Measurements from ENCODE around the gene PRTFDC1. TPM values are rescaled to one million over a fixed set of nuclear protein-coding genes. Genes with fewer than 3 reads are reported as not detected.

PRTFDC1 gene
- total RNA-seq, 1 donor from 2014 or later = 9.1 TPM

DNA sequence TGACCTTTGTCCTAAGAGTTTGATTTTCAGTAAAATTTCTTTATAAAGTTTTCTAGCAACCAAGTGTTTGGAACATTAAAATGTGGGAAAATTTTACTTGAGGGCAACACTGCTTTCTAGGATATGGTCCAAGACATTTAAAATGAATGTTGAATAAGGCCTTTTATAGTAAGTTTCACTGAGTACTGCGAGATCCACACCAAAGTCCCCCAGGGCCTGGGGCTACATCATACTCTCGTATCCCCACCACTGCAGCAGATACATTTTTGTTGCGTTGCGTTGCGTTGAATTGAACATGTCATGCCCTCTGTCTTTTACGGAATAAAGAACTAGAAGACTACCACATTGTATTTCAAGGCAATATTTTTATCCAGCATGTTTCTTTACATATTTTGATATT is 44.5 kb downstream of the PRTFDC1 start:
- Histone ChIP-seq H3K79me2 (ENCODE audit: insufficient read depth, low read length) (no peaks in the 10 kb centered on the region), H3K9me3 (ENCODE audit: insufficient read depth, low read depth, low read length) (no peaks in the 10 kb centered on the region), H3K4me3 (ENCODE audit: insufficient read depth, low read depth, low read length) (no peak overlapping the region), H3K27ac (ENCODE audit: low read depth, low read length) (no peak overlapping the region), H2AFZ (ENCODE audit: low read depth, low read length) (no peak overlapping the region), H3K4me1 (ENCODE audit: insufficient read depth, low read length) (peaks cover 5% of the 10 kb centered on the region), H3K4me2 (ENCODE audit: low read length) (no peak overlapping the region), H3K9ac (ENCODE audit: low read length) (no peak overlapping the region), H3K27me3 (ENCODE audit: insufficient read depth, low read length) (no peaks in the 10 kb centered on the region), H4K20me1 (ENCODE audit: insufficient read depth, low read length) (no peaks in the 10 kb centered on the region), H3K36me3 (ENCODE audit: insufficient read depth, low read length) (no peaks in the 10 kb centered on the region)
- TF ChIP-seq CTCF (IDR thresholded peaks at IDR 0.05; ENCODE audit: insufficient read depth, low read depth, low read length) (no peak), EZH2 (IDR thresholded peaks at IDR 0.05; ENCODE audit: insufficient read depth, low read length) (no peak)
- peaks cover 17% of the 10 kb centered on the region for H3K4me1 Mint-ChIP-seq (ENCODE audit: low read depth, unreplicated experiment)
- no peak overlapping the region for H3K4me3 Mint-ChIP-seq (ENCODE audit: unreplicated experiment)
- no peaks in the 10 kb centered on the region for H3K9me3 Mint-ChIP-seq (ENCODE audit: unreplicated experiment)
- no peak overlapping the region for H3K27ac Mint-ChIP-seq (ENCODE audit: unreplicated experiment)
- no peak for DNase-seq (ENCODE audit: low read depth)
- FAIRE-seq = no peak
- no peaks in the 10 kb centered on the region for H3K27me3 Mint-ChIP-seq (ENCODE audit: low read depth, unreplicated experiment)
- peaks cover 3% of the 10 kb centered on the region for H3K36me3 Mint-ChIP-seq (ENCODE audit: low read depth, unreplicated experiment)

- FAIRE-seq = no peak
Measured at GRCh38 chr10:24906372-24906771, 46.0 kb downstream of the PRTFDC1 start.

More at GRCh38 chr10:24906372-24906771, 46.0 kb downstream of the PRTFDC1 start:
- H3K27me3 ChIP-seq (ENCODE audit: insufficient read depth, low read length) = no peaks in the 10 kb centered on the region
- H3K4me2 ChIP-seq (ENCODE audit: low read length) = no peak overlapping the region
- no peaks in the 10 kb centered on the region for H4K20me1 ChIP-seq (ENCODE audit: insufficient read depth, low read length)
- TF ChIP-seq EZH2 (IDR thresholded peaks at IDR 0.05; ENCODE audit: insufficient read depth, low read length) (no peak), CTCF (IDR thresholded peaks at IDR 0.05; ENCODE audit: insufficient read depth, low read depth, low read length) (no peak)
- no peaks in the 10 kb centered on the region for H3K36me3 ChIP-seq (ENCODE audit: insufficient read depth, low read length)
- no peaks in the 10 kb centered on the region for H3K79me2 ChIP-seq (ENCODE audit: insufficient read depth, low read length)
- no peak overlapping the region for H3K27ac Mint-ChIP-seq (ENCODE audit: unreplicated experiment)
- no peak overlapping the region for H3K4me3 ChIP-seq (ENCODE audit: insufficient read depth, low read depth, low read length)
- no peak overlapping the region for H3K4me3 Mint-ChIP-seq (ENCODE audit: unreplicated experiment)
- peaks cover 3% of the 10 kb centered on the region for H3K36me3 Mint-ChIP-seq (ENCODE audit: low read depth, unreplicated experiment)
- peaks cover 16% of the 10 kb centered on the region for H3K4me1 ChIP-seq (ENCODE audit: insufficient read depth, low read length)
- no peak overlapping the region for H3K9ac ChIP-seq (ENCODE audit: low read length)
- DNase-seq (ENCODE audit: low read depth) = no peak
- H3K9me3 Mint-ChIP-seq (ENCODE audit: unreplicated experiment) = no peaks in the 10 kb centered on the region
- no peak overlapping the region for H3K27ac ChIP-seq (ENCODE audit: low read depth, low read length)
- no peaks in the 10 kb centered on the region for H3K27me3 Mint-ChIP-seq (ENCODE audit: low read depth, unreplicated experiment)
- peaks cover 22% of the 10 kb centered on the region for H3K4me1 Mint-ChIP-seq (ENCODE audit: low read depth, unreplicated experiment)
- H3K9me3 ChIP-seq (ENCODE audit: insufficient read depth, low read depth, low read length) = no peaks in the 10 kb centered on the region
- no peak overlapping the region for H2AFZ ChIP-seq (ENCODE audit: low read depth, low read length)
